GF-D8 (cell line): ENCODE results near the gene C3.
"Not testable (repeated sequence)": the region's sequence is repeated elsewhere in the genome, so short reads cannot be mapped to it uniquely, and the experiment has no call there.

Experiments used
- DNase-seq: peaks from one replicate; lab custom pipeline; 2025; lab: John Stamatoyannopoulos, UW

The C3 gene

GRCh38 chr19:6712692-6713670, 7.5 kb downstream of the C3 start:
- no peak for DNase-seq

GRCh38 chr19:6712231-6712630, 8.2 kb downstream of the C3 start:
- no peak for DNase-seq

DNA sequence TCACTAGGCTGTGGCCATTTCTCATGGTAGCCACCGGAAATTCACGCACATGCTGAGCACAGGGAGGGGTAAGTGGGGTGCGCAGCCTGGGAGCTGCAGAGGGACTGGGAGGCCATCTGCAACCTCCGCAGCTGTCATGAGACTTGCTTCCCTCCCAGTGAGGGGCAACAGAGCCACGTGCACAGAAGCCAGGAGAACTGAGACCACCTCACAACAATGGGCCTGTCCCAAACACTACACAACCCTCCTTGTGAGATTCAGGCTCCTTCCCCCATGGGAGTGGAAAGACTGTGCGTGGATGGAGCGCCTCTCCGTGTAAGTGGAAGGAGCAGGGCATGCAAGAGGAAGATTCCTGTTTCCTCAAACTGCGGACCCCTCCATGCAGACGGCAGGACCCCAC, 8.8 kb downstream of the C3 start:
- DNase-seq, result no peak

DNA sequence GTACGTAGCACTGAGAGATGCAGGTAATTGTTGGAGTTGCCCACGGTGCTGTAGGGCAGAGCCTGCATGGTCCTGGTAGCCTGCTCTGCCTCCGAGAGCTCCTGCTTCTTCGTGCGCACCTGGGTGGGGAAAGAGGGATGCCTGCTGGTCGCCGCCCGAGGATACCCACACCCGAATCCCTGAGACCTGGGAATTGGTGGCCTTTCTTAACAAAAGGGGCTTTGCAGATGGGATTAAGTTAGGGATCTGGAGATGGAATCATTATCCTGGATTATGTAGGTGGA, 9.4 kb downstream of the C3 start:
- DNase-seq, result no peak

DNA sequence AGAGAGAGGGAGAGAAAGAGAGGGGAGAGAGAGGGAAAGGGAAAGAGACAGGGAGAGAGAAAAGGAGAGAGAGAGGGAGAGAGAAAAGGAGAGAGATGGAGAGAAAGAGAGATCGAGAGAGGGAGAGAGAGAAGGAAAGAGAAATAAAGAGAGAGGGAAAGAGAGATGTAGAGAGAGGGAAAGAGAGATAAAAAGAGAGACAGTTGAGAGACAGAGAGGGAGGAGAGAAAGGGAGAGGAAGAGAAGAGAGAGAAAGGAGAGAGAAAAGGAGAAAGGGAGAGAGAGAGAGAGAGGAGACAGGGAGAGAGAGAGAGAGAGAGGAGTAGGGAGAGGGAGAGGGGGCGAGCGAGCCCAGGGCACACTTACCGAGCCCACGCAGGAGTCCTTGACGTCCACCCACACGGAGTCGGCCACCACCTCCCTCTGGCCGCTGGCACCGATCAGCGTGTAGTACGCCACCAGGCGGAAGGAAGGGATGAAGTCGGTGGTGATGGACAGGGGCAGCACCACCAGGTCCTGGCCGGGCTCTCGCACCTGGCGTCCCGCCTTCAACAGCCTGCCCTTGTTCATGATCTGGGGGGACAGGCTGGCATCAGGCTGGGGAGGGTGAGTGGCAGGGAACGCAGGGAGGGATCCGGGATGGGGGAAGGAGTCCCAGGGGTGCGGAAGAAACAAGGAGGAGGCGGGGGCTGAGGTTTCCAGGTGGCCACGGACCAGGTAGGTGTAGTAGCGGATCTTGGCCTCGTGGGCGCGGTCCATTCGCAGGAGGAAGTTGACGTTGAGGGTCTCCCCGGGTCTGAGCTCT, 10.0 kb downstream of the C3 start:
- no peak for DNase-seq

DNA sequence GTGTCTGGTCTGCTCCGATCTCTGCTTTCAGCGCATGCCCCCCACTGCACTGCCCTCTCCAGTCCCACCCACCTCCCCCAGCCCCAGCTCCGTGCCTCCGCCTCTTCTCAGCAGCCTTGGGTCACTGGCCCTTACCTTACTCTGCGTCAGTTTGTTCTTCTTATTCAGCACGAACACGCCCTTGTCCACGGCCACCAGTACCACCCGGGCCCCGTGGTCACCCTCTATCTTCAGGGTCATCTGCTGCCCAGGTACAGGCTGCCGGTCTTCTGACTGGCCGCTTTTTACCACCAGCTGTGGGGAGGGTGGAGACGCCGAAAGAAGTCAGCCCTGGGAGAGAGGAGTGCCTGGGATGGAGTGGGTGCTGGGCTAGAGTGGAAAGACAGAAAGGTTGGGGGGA, 10.9 kb downstream of the C3 start:
- no peak for DNase-seq

- DNase-seq, result not testable (repeated sequence)
These were observed 11.5 kb downstream of the C3 start for GRCh38 chr19:6708913-6709312.

- DNase-seq, result no peak
These were observed 12.1 kb downstream of the C3 start for GRCh38 chr19:6708346-6708745.

DNA sequence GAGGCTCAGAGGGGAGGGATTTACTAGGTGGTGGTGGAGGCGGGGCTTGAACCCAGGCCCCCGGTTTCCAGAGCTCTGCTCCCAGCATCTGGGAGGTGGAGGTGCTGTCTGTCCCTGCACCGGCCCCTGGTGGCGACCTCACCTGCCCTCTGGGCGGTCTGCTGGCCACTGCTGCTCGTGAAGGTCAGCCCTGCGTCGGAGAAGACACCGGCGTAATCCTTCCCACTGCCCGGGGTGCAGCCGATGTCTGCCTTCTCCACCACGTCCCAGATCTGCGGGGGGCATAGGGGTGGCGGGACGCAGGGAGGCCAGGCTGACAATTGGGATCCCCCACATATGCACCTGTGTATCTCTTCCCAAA, 12.8 kb downstream of the C3 start:
- no peak for DNase-seq

DNA sequence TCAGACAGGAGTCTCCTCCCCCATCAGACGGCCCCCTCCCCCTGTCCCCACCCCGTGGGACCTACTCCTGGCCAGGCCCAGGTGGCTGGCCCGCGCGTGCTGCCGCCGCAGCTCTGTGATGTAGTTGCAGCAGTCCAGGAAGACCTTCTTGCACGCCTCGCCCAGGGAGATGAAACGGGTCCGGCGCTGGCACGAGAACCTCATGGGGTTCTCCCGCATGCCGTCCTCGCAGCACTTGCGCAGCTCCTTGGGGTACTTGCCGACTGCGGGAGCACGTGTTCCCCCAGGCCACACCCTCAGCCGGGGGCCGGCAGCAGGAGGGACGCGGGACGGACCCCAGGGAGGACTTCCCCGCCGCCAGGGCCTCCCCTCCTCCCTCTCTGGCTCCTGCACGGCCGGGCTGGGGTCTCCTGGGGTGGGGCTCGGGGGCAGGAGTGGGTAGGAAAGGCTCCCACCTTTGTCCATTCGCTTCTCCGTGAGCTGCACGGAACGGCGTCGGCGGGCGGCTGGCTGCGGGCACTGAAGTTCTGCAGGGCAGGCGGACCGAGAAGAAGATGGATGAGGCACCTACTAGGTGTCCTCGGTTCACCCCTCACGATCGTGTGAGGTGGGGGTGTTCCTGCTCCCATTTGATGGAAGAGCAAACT, 13.3 kb downstream of the C3 start:
- no peak for DNase-seq

GRCh38 chr19:6706633-6706958, 13.9 kb downstream of the C3 start:
- no peak for DNase-seq

GRCh38 chr19:6705931-6706632, 14.4 kb downstream of the C3 start:
- no peak for DNase-seq

GRCh38 chr19:6700586-6701316, 19.7 kb downstream of the C3 start:
- no peak for DNase-seq

GRCh38 chr19:6699935-6700334, 20.5 kb downstream of the C3 start:
- no peak for DNase-seq

- DNase-seq, result no peak
These were observed 23.2 kb downstream of the C3 start for GRCh38 chr19:6697291-6697690.

DNA sequence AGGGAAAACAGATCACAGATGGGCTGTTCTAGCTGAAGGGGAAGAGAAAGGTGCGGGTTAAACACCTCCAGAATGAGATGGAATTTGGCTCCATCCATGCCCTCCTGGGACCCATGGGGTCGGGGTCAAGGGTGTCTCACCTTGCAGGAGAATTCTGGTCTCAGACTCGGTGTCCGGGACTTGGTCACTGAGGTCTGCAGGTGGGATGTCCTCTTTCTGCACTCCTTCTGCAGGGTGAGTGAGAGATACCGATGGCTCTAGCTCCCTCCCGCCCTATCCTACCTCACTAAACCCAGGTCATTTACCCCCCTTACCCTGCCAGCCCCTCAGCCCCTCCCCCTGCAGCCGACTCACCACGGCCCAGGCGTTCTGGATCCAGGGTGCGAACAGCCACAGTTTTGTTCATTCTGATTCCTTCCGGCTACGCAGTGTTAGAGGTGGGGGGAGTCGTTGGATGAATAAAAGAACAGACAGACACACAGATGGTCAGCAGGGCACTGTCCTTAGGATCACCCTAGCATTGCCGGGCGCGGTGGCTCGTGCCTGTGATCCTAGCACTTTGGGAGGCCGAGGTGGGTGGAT, 24.1 kb downstream of the C3 start:
- no peak for DNase-seq

DNA sequence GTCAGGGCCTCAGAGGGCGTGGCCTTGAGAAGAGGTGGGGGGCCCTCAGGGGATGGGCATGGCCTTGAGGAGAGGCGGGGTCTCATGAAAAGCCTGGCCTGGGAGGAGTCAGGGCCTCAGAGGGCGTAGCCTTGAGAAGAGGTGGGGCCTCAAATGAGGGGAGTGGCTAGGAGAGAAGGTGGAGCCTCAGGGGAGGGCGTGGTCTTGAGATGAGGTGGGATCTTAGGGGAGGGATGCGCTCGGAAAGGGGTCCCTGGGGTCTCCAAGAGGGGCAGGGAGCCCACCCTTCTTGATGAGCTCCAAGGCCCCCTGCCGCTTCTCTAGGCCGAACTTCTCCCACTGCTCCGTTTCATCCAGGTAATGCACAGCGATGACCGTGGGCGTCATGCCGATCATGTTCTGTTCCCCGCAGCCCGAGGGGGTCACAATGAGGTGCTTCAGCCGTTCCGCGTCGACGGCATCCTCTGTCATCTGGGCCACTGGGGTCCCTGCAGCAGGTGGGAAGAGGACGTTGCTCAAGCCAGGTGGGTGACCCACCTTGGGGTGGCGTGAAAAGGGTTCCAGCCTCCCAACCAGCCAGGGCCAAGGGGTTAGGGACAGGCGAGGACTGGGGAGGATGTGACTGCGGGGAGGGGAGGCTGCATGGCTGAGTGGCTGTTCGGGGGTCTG, 26.2 kb downstream of the C3 start:
- no peak for DNase-seq

- no peak for DNase-seq
These were observed 26.8 kb downstream of the C3 start for GRCh38 chr19:6693681-6694080.

DNA sequence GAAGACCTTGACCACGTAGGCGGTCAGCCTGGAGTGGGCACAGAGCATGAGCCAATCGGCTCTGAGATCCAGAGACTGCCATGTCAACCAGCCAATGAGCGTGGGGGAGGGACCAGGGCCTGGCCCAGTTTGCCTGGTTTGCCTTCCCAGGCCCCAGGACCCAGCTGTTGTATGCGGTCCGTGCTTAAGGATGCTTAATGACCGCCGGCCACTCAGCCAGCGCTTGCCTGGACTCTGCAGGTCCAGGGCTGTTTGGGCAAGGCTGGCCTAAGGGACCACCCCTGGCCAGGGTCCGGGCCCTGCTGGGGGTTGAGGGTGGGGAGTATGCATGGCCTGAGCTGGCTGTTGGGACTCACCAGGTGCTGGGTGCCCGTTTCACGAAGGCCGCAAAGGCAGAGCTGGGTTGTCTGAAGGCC, 27.4 kb downstream of the C3 start:
- DNase-seq, result no peak

GRCh38 chr19:6692027-6692426, 28.4 kb downstream of the C3 start:
- DNase-seq, result no peak

DNA sequence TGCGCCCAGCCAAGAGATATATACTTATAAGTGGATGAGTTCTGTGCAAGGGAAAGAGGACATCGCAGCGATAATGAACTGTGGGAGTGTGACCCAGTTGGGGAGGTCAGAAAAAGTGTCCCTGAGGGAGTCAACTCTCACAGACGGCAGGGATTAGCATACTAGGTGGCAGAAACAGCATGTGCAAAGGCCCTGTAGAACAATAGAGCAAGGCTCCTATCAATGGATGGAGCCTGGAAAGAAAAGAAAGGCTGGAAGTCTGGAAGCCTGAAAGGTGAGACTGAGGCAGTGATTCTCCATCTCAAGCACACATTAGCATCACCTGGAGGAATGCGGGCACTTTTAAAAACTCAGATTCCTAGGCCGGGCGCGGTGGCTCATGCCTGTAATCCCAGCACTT, 29.1 kb downstream of the C3 start:
- no peak for DNase-seq
